HG03039 (cell line): ENCODE measurements around the gene SLC10A1.
"Not testable (repeated sequence)": the region's sequence is repeated elsewhere in the genome, so short reads cannot be mapped to it uniquely, and the experiment has no call there.

Experiments used
- ATAC-seq: cut with Tn5 transposase; IDR thresholded peaks from one replicate; pipeline ENCODE4 v1.9.1; 2021; ENCODE audit warnings: mild to moderate bottlenecking, moderate library complexity; ENCODE audit not compliant: unreplicated experiment

SLC10A1 gene

GRCh38 chr14:69772082-69773017, 24.7 kb downstream of the SLC10A1 start:
- no peak for ATAC-seq

DNA sequence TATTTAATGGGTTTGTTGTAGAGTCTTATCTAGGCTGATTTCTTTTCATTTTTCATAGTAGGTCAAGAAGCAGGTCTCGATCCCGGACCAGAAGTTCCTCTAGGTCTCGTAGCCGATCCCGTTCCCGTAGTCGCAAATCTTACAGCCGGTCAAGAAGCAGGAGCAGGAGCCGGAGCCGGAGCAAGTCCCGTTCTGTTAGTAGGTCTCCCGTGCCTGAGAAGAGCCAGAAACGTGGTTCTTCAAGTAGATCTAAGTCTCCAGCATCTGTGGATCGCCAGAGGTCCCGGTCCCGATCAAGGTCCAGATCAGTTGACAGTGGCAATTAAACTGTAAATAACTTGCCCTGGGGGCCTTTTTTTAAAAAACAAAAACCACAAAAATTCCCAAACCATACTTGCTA, 25.9 kb downstream of the SLC10A1 start:
- no peak for ATAC-seq

DNA sequence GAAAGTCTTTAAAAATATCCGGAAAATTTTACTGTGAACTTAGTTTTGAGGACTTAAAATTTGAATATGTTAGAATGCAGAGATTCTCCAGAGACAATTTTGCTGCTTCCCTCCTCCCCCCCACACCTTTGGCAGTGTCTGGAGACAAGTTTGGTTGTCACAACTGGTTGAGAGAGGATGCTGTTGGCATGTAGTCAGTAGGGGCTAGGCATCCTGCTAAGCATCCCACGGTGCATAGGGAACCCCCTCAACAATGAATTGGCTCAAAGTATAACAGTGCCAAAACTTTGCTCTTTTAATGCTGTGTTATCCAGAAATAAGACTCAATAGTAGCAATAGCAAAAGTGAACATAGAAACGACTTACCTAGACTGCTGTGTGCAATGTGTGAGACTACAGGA, 26.5 kb downstream of the SLC10A1 start:
- ATAC-seq = no peak

DNA sequence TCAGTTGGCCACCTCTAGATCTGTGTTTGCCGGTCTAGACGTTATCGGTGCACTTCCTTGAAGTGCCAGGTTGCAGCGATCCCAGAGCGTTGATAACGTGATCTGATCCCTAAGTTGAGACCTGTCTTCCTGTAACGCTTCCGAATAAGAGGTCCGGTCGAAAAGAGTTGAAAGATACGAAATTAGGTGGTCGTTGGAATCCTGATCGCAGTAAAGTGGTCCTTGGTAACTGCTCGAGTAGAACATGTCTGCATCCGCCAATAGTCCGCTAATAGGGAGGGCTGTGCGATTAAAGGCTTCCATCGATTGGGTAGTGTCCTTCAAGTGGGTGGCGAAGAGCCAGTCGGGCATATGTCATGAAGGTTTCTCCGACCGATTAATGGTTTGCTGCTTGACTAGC, 27.4 kb downstream of the SLC10A1 start:
- no peak for ATAC-seq

DNA sequence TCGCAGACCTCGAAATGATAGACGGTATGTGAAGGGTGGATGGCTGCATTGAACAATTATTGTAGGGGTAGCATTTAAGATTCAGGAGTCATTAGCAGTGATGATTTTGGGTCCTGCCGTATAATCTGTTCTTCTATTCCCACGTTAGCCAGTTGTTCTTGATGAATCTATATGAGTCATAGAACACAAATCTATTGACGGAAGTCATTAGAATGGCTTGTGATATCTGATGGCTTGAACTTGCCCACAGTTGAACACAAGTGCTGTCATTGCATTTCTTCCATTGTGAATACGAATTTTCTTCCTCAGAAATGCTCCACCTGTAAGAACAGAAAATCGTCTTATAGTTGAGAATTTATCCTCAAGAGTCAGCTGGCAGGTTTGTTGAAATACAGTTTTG, 28.2 kb downstream of the SLC10A1 start:
- ATAC-seq = no peak

DNA sequence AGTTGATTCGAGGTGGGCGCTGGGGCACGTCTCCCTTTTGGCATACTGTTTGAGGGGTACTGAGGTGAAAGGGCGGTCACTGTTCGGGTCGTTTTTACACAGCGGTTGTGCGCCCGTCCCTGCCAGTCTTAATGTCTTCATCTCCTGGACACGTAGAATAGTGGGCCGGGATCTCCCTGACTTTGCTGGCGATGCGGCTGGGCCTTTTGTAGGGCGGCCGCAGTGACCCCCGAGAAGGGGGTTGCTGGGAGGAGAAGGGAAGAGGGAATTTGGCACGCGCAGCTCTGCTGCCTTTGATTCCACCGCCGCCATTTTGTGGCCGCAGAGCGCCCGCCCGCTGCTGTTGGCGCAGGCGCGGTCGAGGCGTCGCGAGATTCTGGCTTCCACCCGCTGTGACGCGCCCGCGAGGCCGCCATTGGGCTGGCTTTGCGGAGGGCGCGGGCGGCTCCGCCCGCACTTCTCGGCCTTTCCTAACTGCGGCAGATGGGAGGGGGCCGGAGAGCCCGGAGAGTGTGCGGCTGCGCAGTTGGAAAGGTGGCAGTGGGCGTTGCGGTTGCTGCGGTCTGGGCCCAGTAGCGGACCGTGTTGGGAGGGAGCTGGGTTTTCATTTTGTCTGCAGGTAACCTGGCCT, 29.6 kb downstream of the SLC10A1 start:
- peak; percentile 75 for ATAC-seq

GRCh38 chr14:69766984-69767368, 30.1 kb downstream of the SLC10A1 start, which contains the start of gene SRSF5:
SRSF5 (plus strand) TSS chr14:69767142; CDS start chr14:69768157, 1,015 bp downstream.
- ATAC-seq = peak; percentile 68

DNA sequence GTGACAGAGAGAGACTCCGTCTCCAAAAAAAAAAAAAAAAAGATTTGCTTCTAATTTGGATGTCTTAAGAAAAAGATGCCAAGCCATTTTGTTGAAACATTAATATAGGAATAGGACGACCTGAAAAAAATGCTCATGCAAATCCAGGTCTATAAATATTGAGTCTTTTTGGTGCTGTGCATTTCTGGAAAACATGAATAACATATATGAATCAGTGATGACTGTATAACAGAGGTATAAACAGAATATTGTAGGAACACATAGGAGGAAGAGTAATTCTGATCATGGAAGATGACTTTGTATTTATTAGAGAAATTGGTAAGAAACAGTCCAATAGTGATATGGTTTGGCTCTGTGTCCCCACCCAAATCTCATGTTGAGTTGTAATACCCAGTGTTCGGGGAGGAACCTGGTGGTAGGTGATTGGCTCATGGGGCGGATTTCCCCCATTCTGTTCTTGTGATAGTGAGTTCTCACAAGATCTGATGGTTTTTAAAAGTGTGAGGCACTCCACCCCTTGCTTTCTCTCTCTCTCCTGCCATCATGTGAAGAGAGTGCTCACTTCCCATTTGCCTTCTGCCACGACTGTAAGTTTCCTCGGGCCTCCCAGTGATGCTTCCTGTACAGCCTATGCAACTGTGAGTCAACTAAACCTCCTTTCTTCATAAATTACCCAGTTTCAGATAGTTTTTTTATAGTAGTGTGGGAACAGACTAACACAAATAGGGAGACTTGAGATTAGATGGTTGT, 33.1 kb downstream of the SLC10A1 start:
- ATAC-seq = no peak

- no peak for ATAC-seq
Measured at GRCh38 chr14:69760810-69761209, 36.2 kb downstream of the SLC10A1 start.

- no peak for ATAC-seq
Measured at GRCh38 chr14:69756298-69756697, 40.7 kb downstream of the SLC10A1 start.

DNA sequence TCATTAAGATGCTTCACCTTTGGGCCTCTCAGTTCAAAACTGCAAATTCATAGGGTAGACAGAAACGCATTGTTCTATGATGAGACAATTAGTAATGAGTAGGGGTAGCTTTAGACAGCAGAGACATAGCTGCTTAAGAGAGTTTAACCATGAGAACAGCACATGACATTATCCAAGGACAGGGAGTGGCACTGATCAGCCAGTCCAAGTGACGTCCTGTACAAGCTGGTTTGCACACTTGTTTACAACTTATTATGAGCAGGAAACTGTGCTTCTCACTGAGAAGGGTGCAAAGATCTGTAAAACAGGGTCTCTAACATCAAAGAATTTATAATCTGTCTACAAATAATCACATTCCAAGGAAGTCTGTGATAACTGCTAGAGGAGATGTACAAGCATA, 41.3 kb downstream of the SLC10A1 start:
- ATAC-seq = no peak

- no peak for ATAC-seq
Measured at GRCh38 chr14:69755296-69755695, 41.7 kb downstream of the SLC10A1 start.

DNA sequence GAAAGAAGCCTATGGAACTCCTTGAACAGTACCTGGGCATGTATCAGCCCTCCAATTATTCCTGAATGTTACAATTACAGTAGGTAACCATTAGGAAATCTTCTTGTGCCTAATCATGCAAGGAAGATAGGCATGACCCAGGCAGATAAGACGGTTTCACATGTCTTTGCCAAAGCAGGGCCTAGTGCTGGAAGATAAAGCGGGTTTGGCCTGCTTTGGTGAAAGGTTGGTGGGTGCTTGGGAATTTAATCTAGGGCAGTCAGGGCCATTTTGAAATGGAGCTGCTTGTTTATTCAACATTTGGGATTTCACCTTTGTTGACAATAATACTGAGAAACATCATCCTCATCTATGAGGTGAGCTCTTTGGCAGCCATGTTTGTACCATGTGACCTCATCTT, 42.6 kb downstream of the SLC10A1 start:
- no peak for ATAC-seq

GRCh38 chr14:69753860-69754259, 43.2 kb downstream of the SLC10A1 start:
- no peak for ATAC-seq

DNA sequence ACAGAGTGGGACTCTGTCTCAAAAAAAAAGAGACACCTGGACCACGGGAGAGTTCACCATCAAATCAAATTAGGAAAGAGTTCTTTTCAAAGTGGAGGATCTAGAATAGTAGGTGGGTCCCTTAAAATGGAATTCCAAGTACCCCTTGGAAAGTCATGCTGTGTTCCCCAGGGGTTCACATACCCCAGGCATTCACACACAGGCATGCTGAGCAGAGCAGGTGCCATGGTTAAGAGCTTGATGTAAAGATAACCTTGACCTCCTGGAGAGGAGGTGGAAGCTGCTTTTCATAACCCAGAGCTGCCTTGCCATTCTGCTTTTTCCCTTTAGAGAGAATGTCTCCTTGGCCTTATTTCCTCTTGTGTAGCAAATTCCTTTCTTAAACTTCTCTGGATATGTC, 44.3 kb downstream of the SLC10A1 start:
- ATAC-seq = no peak

GRCh38 chr14:69750495-69750894, 46.5 kb downstream of the SLC10A1 start:
- ATAC-seq = no peak

- ATAC-seq = no peak
Measured at GRCh38 chr14:69749956-69750355, 47.1 kb downstream of the SLC10A1 start.

- ATAC-seq = no peak
Measured at GRCh38 chr14:69741055-69741454, 56.0 kb downstream of the SLC10A1 start.

GRCh38 chr14:69736405-69736804, 60.6 kb downstream of the SLC10A1 start:
- ATAC-seq = not testable (repeated sequence)

DNA sequence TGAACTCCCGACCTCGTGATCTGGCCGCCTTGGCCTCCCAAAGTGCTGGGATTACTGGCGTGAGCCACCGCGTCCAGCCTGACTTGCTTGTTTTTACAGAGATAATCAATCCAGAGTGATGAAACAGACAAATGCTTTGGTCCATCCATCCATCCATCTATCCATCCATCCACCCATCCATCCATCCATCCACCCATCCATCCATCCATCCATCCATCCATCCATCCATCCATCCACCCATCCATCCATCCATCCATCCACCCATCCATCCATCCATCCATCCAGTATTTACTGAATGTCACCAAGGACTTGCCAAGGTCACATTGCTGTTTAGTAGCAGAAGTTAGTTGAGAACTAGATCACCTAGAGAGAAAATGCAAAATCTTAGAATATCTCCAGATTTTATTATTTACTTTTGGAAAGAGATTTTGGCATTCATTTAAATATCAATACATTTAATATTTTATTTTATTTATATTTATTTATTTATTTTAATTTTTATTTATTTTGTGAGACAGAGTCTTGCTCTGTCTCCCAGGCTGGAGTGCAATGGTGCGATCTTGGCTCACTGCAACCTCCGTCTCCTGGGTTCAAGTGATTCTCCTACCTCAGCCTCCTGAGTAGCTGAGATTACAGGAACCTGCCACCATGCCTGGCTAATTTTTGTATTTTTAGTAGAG, 65.0 kb downstream of the SLC10A1 start:
- ATAC-seq = not testable (repeated sequence)

DNA sequence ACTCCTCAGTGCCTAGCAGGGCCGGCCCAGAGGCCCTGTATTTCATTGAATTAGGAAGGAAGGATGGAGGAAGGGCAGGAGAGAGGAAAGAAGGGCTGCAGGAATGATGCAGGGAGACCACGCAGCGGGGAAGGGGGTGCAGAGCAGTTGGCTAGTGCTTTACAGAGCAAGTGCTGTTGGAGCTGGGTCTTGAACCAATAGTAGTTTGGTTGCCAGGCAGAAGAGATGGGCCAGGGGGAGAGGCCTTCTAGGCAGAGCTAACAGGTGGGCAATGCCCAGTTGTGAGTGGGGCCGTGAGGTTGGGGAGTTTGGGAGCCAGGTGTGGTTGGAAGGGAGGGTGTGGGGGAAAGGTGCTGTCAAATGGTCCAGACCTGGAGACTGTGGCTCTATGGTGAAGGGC, 69.2 kb downstream of the SLC10A1 start:
- no peak for ATAC-seq
